C4-2B (cell line): ENCODE data around the gene TYW5.
A peak's percentile ranks its signal among the peaks of the same experiment; 100 is the strongest.

ENCODE experiments used
- H3K27ac ChIP-seq: fragments of 450-650 bp; 2 replicates; pipeline ENCODE4 v1.5.1; 2017
- CTCF ChIP-seq: fragments of 450-650 bp; conservative IDR thresholded peaks from 2 replicates; pipeline ENCODE4 v1.5.1; 2017; ENCODE audit warnings: mild to moderate bottlenecking
- ZFX ChIP-seq: fragments of 450-650 bp; IDR thresholded peaks from 2 replicates; pipeline ENCODE4 v1.6.1; 2017

TYW5 gene

DNA sequence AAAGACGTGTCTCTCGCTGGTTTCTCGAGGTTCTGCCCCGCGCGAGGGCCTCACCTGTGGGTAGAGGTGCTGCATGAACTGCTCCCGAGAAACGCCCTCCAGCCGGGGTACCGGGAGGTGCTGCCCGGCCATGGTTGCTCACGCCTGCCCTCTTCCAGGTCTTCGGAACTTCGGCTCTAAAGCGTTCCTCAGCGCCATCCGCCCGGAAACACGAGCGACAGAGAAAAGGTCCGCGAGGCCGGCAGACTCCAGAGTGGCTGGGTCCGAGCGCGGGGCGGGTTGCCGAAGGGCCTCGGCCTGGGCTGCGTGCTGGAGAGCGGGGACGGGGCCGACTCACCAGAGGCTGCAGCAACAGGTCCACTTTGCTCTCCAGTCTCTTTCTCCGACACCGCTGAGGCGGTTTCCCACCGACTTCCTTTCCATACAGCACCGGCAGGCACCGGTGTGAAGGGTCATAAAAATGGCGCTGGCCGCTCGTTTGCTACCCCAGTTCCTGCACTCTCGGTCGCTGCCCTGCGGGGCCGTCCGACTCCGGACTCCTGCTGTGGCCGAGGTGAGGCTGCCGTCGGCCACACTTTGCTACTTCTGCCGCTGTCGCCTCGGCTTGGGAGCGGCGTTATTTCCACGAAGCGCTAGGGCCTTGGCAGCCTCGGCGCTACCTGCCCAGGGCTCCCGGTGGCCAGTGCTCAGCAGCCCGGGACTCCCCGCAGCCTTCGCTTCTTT, at the start of gene TYW5, which contains the start of gene MAIP1:
TYW5 (minus strand) TSS at position 153 of the 723 bp plus-strand sequence; CDS start at position 132, 21 bp downstream.
MAIP1 (plus strand) TSS at position 244 of the 723 bp plus-strand sequence; CDS start at position 461, 217 bp downstream.
- peak within 1 kb of the TSS; percentile 95 for H3K27ac ChIP-seq
- TF ChIP-seq CTCF (0 out of 2 replicates have a peak, but pooled peaks have one; percentile 16), ZFX (peak; percentile 96)

DNA sequence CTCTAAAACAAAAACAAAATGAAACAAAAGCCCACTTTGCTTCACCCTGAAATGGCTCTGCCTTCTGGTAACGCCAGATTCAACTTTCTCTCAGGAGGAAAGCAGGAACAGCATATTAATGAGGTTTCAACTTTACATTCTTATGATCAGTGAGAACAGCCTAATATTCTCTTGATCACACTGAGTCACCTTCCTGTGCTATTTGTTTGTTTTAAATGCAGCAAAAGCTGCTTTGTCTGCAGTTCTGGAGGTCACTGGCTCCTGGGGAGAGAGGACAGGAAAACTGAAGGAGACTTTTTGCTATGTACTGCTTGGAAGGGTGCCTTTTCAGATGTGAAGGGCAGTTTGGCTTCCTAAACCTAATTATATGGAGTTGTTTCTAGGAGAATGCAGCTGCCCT, 48.2 kb upstream of the TYW5 start:
- TF ChIP-seq CTCF (no peak), ZFX (no peak)
- no peak overlapping the region for H3K27ac ChIP-seq

GRCh38 chr2:200000444-200001163, 45.3 kb upstream of the TYW5 start:
- TF ChIP-seq ZFX (no peak), CTCF (no peak)
- H3K27ac ChIP-seq, result no peak overlapping the region

DNA sequence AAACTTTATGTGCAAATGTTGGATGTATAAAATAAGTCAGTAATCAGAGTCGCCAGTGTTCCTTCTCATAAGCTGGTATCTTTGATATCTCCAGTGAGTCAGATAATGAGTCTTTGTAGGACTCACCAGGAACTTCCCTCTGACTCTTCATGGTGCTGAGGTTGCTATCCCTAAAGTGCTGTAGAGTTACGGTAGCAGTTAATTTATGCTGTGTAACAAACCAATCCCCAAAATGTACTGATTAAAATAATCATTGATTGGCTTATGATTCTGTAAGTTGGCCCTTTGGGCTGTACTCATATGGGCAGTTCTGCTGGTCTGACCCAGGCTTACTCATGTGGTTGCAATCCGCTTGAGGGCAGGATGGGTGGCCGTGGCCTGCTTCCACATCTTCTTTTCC, 43.9 kb upstream of the TYW5 start:
- H3K27ac ChIP-seq, result no peak overlapping the region
- TF ChIP-seq CTCF (no peak), ZFX (no peak)

DNA sequence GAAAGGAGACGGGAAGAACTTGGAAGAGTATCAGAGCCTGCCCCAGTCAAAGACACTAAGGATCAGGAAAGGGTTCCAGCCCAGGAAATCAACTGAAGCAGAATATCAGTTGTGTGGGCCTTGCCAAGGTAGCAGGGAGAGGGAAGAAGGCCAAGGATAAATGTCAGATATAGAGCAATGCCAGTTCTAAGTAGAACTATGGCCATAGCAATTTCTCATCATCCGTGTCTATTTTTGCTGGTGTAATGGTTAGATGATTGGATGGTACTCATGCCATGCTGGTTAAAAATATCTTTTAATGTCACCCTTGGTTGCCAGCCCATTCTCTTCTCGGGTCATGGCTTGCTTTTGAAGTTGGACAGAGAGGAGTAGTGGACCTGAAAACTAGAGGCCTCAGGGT, 42.0 kb upstream of the TYW5 start:
- TF ChIP-seq CTCF, result no peak
- no peak for TF ChIP-seq ZFX
- H3K27ac ChIP-seq, result no peak overlapping the region

DNA sequence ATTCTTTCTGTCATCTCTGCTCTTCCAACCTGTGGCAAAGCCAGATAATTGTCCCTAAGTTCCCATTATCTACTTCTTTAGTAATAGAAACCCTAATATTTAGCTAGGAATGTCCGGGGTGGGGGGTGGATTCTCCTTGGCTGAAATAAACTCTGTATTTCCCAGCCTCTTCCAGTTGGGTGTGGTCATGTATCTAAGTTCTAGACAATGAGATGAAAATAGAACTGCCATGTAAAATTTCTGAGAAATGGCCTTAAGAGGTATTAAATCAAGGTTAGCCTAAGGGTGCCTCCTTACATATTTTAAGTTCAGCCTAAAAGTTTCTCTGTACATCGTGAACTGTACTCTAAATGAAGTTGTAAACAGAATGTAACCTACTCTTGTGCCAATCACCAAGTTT, 39.6 kb upstream of the TYW5 start:
- H3K27ac ChIP-seq, result no peak overlapping the region
- TF ChIP-seq CTCF, result no peak
- no peak for TF ChIP-seq ZFX

- H3K27ac ChIP-seq, result no peak overlapping the region
- TF ChIP-seq ZFX, result no peak
- TF ChIP-seq CTCF, result no peak
Observed at GRCh38 chr2:199994371-199994770, 39.1 kb upstream of the TYW5 start.
